NCI-H1105 treated with DMSO at 0.1 percent for 48 hours (cell line): ENCODE measurements around the gene LANCL2.
"Not testable (repeated sequence)": the region's sequence is repeated elsewhere in the genome, so short reads cannot be mapped to it uniquely, and the experiment has no call there.

Experiments
- DNase-seq: peaks from one replicate; lab custom pipeline; 2025; lab: John Stamatoyannopoulos, UW

LANCL2 gene

DNA sequence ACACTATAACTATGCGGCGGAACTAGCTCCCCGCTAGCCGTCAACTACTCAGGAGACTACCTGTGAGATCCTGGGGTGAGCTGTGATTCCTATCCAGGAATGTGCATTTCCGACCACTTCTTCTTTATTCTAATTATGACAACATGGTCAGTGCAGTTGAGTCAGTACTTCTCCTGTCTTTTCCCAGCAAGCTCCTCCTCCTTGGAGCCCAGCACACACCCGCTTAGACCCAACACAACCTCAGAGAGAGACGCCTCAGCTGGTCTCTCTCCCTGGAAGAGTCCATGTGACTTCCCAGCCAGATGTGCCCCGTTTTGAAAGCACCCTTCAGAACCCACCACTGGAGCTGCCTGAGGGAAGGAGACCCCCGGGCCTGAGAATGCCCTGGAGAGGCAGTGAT is 106.5 kb downstream of the LANCL2 start:
- DNase-seq, result not testable (repeated sequence)

DNA sequence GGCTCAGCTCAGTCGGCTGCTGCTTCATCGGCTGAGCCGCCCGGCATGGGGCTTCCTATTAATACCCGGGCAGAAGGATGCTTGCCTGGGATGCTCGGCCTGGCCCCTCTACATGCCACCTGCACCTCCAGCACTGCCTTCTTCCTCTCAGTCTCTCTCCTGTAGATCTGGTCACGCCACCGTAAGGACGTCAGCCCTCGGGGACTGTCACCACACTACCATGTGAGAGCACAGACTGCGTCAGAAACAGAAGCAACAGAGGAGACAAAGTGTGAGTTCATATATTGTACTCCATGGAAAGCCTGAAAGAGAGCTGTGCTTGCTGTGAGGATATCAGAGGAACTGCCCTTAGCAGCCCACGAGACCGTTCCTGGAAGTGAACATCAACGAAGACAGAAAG is 107.3 kb downstream of the LANCL2 start:
- DNase-seq, result not testable (repeated sequence)

DNA sequence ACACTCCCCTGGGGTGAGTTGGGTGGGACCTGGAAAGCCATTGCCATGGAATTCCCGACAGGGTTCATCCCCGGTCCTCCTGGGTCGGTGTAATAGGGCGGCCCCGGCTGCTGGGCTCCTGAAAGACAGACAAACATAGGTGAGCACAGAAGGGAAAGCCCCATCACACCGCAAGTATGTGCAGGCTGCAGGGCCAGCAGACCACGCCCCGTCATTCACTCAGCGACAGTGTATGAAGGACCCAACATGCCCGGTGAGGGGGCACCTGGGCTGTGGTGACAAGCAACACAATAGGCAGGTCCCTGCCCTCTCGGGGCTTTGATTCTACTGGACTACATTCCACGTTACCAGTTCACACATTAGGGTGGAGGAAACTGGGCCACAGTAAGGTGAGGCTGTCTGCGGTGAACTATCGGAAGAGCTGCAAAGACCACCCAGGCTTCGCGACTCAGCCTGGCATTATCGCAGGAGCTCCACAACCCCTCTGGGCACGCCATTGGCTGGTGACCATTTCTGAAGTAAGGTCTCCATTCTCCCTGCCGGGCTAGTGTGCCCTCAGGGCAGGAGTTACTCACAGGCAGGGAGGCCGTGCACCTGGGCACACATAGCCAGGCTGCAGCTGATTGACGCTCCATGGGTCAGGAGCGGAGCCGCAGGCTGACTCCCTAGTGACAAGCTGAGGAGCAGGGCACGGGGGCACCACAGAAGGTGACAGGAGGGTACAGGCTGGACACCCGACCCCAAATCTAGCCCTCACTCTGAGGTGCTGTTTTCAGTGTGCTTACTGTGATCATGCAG is 108.0 kb downstream of the LANCL2 start:
- DNase-seq, result no peak

DNA sequence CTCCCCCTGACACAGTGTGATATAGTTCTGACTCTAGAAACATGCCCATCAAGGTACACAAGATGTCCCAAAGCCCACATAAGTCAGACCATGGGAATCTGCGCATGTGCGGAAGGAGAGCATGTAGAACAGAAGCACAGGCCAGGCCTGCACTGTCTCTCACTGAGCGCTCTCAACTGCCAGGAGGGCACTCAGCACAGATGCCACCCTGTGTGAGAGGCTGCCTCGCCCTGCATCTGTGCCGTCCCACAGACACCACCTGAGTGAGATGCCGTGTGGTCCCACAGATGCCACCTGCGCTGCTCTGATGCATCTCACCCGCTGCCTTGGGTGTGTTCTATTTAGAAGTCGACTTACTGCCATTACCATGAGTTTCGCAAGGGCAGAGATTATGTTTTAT is 108.8 kb downstream of the LANCL2 start:
- DNase-seq, result no peak

- no peak for DNase-seq
Observed at GRCh38 chr7:55474944-55475854, 110.1 kb downstream of the LANCL2 start.

GRCh38 chr7:55475855-55476803 is 111.0 kb downstream of the LANCL2 start:
- DNase-seq, result no peak

DNA sequence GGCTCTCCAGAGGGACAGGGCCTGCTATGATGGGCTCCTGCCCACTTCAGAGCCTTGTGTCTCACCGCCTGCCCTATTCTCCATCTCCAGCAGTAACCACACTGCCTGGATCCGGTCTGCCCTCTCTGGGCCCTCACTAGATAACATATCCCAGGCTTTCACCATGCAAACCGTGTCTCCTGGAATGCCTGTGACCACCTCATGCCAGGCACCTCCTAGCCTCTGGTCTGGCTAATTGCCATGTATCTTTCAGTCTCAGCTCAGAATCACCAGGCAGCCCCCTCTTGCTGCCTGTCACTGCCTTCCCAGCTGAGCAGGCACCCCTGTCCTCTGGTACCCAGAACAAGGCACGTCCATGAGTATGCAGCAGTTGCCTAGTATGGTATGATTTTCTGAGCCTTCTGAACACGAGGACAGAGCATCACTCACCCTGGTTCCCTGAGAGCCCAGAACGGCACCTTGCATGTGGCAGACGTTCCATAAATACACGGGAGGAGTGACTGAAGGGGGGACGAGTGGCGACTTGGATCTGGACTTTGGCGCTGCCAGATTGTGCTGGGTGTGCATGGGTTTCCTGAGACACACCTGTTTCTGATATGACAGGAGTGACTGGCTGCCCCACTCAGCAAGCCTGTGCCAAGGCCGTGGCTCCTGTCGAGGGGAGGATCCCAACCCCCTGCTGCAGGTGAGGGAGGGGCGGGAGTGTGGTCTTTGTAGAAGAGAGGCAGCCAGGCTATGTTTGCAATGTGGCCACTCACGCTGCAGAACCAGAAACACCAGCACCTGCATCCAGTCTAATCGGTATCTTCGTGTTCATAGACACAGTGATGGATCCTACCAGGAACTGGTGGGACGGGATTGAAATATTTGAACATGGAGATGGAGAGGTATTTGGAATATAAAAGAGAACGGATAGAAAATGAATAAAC is 112.0 kb downstream of the LANCL2 start:
- DNase-seq, result no peak

DNA sequence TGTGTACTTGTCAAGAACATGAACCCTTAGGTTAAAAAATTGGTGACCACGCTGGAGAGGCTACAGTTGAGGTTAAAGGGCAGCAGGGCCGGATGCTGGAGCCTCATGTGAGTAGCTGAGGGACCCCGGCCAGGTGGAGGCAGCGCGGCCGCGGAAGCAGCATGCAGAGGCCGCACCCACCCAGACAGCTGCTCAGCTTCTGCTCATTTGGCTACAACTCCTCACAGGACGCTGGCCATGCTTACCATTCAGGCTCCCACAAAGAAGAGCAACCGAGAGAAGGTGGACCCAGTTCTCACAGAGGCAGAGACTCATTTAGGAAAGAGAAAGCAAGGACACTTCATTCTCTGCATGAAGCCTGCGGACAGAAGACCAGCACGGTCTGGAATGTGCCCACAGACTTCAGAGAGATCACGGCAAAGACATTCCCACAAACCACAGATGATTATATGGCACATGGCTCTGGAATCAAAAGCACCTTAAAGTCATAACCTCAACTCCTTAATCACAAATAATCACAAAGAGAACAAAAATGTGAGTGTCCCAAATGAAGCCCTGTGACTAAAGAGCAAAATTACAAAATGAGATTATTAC is 112.7 kb downstream of the LANCL2 start:
- no peak for DNase-seq

GRCh38 chr7:55478700-55479099 is 113.6 kb downstream of the LANCL2 start:
- no peak for DNase-seq

GRCh38 chr7:55481155-55481554 is 116.0 kb downstream of the LANCL2 start:
- no peak for DNase-seq

GRCh38 chr7:55483046-55483445 is 117.9 kb downstream of the LANCL2 start:
- no peak for DNase-seq
